Lower leg skin (tissue), 4 donors: ENCODE data around the gene HSPA6. TPM values are rescaled to one million over a fixed set of nuclear protein-coding genes. Genes with fewer than 3 reads are reported as not detected.
A peak's percentile ranks its signal among the peaks of the same experiment; 100 is the strongest.
"Not testable (repeated sequence)": the region's sequence is repeated elsewhere in the genome, so short reads cannot be mapped to it uniquely, and the experiment has no call there.

Experiments
- DNase-seq, 2 donors: peaks; one replicate each; pipeline ENCODE4 v3.0.0-alpha.2; 2019; ENCODE audit warnings: low spot score in 2 of 2
- H3K4me3 ChIP-seq: fragments of 200-600 bp; sonication (generic); 2 replicates; pipeline ENCODE4 v1.5.1; 2017; ENCODE audit warnings: mild to moderate bottlenecking, low read depth; ENCODE audit not compliant: poor library complexity, severe bottlenecking
- POLR2A ChIP-seq, 2 donors: fragments of 450-650 bp; IDR thresholded peaks; one replicate each; pipeline ENCODE4 v1.6.1; 2016 to 2017; ENCODE audit warnings: antibody characterized with exemption in 2 of 2, mild to moderate bottlenecking in 1 of 2, moderate library complexity in 1 of 2
- whole genome bisulfite sequencing, 2 donors: methylation state at CpG; one replicate each; pipeline ENCODE4 v1.1.5; 2018; 5-methylcytosine and 5-hydroxymethylcytosine counted together
- intact Hi-C: fragments of 100-400 bp; cut with DNase I; formaldehyde crosslinking; loops from one replicate; pipeline ENCODE4 v1.15.0; 2023; ENCODE audit warnings: low total_unique reads
- total RNA-seq, 4 donors: library from RNA; depleted of rRNA; stranded (reverse); fragments of >200 nt; gene quantifications; one replicate each; pipeline ENCODE4 v1.1.0, GENCODE V29; 2016
- TF ChIP-seq, protein P1 (sequence below), 3 donors: fragments of 450-650 bp; IDR thresholded peaks; one replicate each; pipeline ENCODE4 v1.5.1; 2016; ENCODE audit warnings: antibody characterized with exemption in 3 of 3, mild to moderate bottlenecking in 3 of 3, moderate library complexity in 2 of 3

HSPA6 gene
- total RNA-seq, 4 donors from 2014 or later, result 2.0 to 5.0 (median 4.5) TPM

DNA sequence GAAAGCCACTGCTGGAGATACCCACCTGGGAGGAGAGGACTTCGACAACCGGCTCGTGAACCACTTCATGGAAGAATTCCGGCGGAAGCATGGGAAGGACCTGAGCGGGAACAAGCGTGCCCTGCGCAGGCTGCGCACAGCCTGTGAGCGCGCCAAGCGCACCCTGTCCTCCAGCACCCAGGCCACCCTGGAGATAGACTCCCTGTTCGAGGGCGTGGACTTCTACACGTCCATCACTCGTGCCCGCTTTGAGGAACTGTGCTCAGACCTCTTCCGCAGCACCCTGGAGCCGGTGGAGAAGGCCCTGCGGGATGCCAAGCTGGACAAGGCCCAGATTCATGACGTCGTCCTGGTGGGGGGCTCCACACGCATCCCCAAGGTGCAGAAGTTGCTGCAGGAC lies 981 bp downstream of the HSPA6 start:
- DNase-seq, H3K4me3 ChIP-seq, intact Hi-C loops: not testable (repeated sequence)
- 46 to 56% methylated on average over 10 to 19 of the region's 23 CpGs for WGBS, 2 donors

DNA sequence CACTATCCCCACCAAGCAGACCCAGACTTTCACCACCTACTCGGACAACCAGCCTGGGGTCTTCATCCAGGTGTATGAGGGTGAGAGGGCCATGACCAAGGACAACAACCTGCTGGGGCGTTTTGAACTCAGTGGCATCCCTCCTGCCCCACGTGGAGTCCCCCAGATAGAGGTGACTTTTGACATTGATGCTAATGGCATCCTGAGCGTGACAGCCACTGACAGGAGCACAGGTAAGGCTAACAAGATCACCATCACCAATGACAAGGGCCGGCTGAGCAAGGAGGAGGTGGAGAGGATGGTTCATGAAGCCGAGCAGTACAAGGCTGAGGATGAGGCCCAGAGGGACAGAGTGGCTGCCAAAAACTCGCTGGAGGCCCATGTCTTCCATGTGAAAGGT lies 1.6 kb downstream of the HSPA6 start:
- H3K4me3 ChIP-seq, DNase-seq, intact Hi-C loops: not testable (repeated sequence)
- WGBS, 2 donors, result 88 to 93% methylated on average over 7 of the region's 7 CpGs

DNA sequence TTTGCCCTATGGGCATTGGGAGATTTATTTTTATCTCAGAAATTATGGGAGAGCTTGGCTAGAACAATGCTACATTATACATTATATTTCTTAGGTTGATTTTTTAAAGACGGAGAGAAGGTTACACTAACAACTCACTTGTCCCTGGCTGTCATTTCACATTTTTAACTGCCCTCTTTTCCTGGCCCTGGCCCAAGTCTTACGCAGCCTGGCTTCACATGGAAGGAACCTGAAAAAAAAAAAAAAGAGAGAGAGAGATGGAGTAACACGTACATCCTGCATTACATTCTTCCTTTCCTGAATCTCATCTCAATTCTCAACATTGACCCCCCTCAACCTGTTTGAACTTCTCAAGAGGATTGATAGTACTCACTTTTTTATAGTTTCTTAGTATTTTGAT lies 4.2 kb downstream of the HSPA6 start:
- H3K4me3 ChIP-seq, intact Hi-C loops: not testable (repeated sequence)
- WGBS, 2 donors, result 18 to 21% methylated on average over 3 of the region's 3 CpGs
- peak in 1 of 2 donors; percentile 92 for DNase-seq

DNA sequence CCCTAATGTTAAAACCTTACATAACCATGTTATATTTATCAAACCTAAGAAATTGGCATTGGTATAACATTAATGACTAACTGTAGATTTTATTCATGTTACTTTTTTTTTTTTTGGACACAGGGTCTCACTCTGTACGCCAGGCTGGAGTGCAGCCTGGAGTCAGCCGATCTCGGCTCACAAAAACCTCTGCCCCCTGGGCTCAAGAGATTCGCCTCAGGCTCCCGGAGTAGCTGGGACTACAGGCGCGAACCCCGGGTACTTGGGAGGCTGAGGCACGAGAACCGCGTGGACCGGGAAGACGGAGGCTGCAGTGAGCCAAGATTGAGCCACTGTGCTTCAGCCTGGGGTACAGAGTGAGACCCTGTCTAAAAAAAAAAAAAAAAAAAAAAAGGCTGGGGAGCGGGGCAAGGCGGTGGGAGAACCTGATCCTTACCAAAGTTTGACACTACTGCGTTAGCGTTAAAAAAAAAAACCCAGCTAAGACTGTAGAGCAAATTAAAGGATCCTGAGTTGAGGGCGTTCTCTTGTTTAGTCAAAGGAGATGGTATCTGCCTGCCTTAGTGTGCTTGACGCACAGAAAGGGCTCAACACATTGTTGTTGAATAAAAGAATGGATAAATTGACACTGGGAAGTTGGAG lies 5.2 kb downstream of the HSPA6 start:
- H3K4me3 ChIP-seq, DNase-seq, intact Hi-C loops: not testable (repeated sequence)
- 17 to 23% methylated on average over 19 of the region's 19 CpGs for WGBS, 2 donors

GRCh38 chr1:161530158-161530557 lies 5.8 kb downstream of the HSPA6 start:
- WGBS, 2 donors, result 0 to 1% methylated on average over 13 of the region's 13 CpGs
- H3K4me3 ChIP-seq, intact Hi-C loops: not testable (repeated sequence)
- peak; percentile 63 to 91 for DNase-seq

GRCh38 chr1:161530671-161531641 lies 6.6 kb downstream of the HSPA6 start:
- intact Hi-C loops, result not testable (repeated sequence)
- DNase-seq, result peak; percentile 83 to 97
- H3K4me3 ChIP-seq, result peak overlapping the region; percentile 81
- WGBS, 2 donors, result 1 to 2% methylated on average over 52 to 55 of the region's 56 CpGs

DNA sequence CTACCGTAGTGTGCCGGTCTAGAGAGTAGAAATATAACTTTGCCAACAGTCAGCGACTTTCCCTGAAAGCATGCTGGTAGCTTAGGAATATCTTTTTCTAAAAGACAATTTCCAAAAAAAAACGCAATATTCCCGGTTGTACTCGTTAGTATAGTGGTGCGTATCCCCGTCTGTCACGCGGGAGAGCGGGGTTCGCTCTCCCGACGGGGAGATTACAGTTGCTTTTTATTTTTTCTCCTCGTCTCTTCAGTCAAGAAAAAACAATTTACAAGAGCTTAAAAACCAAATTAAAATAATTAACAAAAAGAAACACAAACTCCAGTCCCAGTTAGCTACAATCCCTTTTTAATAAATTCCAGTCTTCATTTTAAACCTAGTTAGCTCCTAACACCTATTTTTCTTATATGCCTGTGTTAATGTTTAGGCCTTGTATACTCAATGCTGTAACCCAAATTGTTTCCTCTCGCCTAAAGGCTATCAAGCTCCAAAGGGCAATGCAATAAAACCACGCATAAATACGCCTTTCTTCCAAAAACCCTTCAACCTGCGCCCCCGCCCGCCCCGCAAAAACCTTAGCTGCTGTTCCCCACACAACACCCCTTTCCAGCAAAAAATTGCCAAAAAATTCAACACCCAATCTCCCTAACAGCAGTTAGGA lies 7.8 kb downstream of the HSPA6 start:
- no peak for TF ChIP-seq POLR2A (IDR thresholded peaks at IDR 0.05)
- TF ChIP-seq, protein P1, sequence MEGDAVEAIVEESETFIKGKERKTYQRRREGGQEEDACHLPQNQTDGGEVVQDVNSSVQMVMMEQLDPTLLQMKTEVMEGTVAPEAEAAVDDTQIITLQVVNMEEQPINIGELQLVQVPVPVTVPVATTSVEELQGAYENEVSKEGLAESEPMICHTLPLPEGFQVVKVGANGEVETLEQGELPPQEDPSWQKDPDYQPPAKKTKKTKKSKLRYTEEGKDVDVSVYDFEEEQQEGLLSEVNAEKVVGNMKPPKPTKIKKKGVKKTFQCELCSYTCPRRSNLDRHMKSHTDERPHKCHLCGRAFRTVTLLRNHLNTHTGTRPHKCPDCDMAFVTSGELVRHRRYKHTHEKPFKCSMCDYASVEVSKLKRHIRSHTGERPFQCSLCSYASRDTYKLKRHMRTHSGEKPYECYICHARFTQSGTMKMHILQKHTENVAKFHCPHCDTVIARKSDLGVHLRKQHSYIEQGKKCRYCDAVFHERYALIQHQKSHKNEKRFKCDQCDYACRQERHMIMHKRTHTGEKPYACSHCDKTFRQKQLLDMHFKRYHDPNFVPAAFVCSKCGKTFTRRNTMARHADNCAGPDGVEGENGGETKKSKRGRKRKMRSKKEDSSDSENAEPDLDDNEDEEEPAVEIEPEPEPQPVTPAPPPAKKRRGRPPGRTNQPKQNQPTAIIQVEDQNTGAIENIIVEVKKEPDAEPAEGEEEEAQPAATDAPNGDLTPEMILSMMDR (IDR thresholded peaks at IDR 0.05), result no peak
- no peak for DNase-seq
- intact Hi-C loops, result no loop called here
- H3K4me3 ChIP-seq, result no peak overlapping the region
- WGBS, 2 donors, result 78 to 80% methylated on average over 22 of the region's 22 CpGs

GRCh38 chr1:161532644-161533567 lies 8.6 kb downstream of the HSPA6 start:
- WGBS, 2 donors, result 42 to 62% methylated on average over 15 to 16 of the region's 16 CpGs
- H3K4me3 ChIP-seq, intact Hi-C loops, DNase-seq: not testable (repeated sequence)

GRCh38 chr1:161537068-161537669 lies 12.8 kb downstream of the HSPA6 start:
- H3K4me3 ChIP-seq, intact Hi-C loops, DNase-seq: not testable (repeated sequence)
- 54 to 68% methylated on average over 7 of the region's 7 CpGs for WGBS, 2 donors

DNA sequence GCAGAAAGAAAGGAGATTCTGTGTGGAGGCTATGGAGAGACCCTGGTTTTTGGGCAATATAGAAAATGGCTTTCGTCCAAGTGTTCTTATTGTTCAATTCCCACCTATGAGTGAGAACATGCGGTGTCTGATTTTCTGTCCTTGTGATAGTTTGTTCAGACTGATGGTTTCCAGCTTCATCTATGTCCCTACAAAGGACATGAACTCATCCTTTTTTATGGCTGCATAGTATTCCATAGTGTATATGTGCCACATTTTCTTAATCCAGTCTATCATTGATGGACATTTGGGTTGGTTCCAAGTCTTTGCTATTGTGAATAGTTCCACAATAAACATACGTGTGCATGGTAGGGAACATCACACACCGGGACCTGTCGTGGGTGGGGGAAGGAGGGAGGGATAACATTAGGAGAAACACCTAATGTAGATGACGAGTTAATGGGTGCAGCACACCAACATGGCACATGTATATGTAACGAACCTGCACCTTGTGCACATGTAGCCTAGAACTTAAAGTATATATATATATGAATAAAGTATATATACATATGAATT lies 14.7 kb downstream of the HSPA6 start:
- H3K4me3 ChIP-seq, DNase-seq, intact Hi-C loops: not testable (repeated sequence)
- 61 to 76% methylated on average over 7 of the region's 7 CpGs for WGBS, 2 donors

- DNase-seq, result peak; percentile 85 to 96
- H3K4me3 ChIP-seq, result peak overlapping the region; percentile 35
- intact Hi-C loops, result not testable (repeated sequence)
- WGBS, 2 donors, result 5 to 6% methylated on average over 40 to 41 of the region's 41 CpGs
These were observed 15.6 kb downstream of the HSPA6 start for GRCh38 chr1:161539731-161540569.
